ENCODE data around the gene RNASEL.

RNASEL gene

DNA sequence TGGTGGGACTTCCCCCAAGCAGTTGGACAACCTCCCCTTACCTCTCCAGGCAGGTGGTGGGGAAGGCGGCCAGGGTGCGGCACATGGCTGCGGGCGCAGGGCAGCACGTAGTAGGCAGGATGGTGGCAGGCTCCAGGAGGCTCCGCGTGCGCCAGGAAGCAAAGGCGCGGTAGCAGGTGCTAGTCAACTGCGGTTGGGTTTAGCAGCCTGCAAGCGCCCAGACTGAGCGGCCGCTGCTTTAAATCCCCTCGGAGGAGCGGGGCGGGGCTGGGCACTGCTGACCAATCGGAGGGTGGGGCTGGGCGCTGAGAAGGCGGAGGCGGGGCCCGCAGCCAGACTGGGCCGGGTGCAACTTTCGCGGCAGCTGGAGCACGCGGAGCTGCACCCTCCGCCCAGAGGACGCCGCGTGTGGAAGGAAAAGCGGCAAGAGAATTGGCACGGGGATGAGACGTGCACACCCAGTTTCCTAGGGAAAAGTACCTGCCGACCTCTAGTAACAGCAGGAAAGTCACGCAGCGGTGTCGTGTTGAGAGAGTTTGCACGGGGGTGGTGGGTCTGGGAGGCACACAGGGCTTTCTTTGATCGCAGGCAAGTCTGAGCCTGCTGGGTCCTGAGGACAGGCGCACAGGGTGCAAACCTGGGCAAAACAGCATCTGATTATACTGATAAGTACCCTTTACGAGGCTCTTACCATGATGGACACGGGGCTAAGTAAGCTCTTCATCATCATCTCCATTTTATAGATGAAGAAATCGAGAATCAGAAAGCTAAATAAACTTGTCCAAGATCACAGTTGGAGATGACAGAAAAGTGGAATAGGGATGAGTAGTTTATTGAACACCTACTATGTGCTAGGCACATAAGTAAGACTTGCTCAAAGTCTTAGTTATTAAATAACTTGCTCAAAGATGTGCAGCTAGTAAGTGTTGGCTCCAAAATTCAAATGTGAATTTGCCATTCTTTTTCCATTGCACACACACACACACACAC is 15.4 kb upstream of the RNASEL start, which contains the start of gene RGS16 (continued):
- TF ChIP-seq, protein P1, sequence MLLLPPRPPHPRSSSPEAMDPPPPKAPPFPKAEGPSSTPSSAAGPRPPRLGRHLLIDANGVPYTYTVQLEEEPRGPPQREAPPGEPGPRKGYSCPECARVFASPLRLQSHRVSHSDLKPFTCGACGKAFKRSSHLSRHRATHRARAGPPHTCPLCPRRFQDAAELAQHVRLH (tag by site-specific recombination; IDR thresholded peaks at IDR 0.05) = peak; percentile 73; the same call in 1 of the 2 replicates
- TF ChIP-seq ZNF155 (tag by site-specific recombination; IDR thresholded peaks at IDR 0.05) (no peak), ZNF48 (tag by site-specific recombination; IDR thresholded peaks at IDR 0.05) (no peak), ZNF600 (tag by site-specific recombination; IDR thresholded peaks at IDR 0.05) (peak; percentile 91), PRDM1 (tag by site-specific recombination; IDR thresholded peaks at IDR 0.05) (peak; percentile 93), ZNF274 (IDR thresholded peaks at IDR 0.05; ENCODE audit: low read length) (no peak), ZNF274 (tag by site-specific recombination; IDR thresholded peaks at IDR 0.05; ENCODE audit: borderline replicate concordance) (no peak), ZNF266 (tag by site-specific recombination; IDR thresholded peaks at IDR 0.05; ENCODE audit: low read depth) (no peak), OSR2 (tag by site-specific recombination; IDR thresholded peaks at IDR 0.05) (peak; percentile 79), ZNF629 (tag by site-specific recombination; IDR thresholded peaks at IDR 0.05) (no peak; the same call in 1 of the 2 replicates), YY2 (tag by site-specific recombination; IDR thresholded peaks at IDR 0.05) (no peak), ZNF311 (tag by site-specific recombination; IDR thresholded peaks at IDR 0.05; ENCODE audit: borderline replicate concordance) (no peak), ZNF350 (tag by site-specific recombination; IDR thresholded peaks at IDR 0.05) (no peak), ZNF670 (tag by site-specific recombination; IDR thresholded peaks at IDR 0.05; ENCODE audit: low read depth) (no peak), ZSCAN23 (tag by site-specific recombination; IDR thresholded peaks at IDR 0.05) (no peak; the same call in 1 of the 2 replicates), FEZF1 (tag by site-specific recombination; IDR thresholded peaks at IDR 0.05) (peak; percentile 78), ZNF416 (tag by site-specific recombination; IDR thresholded peaks at IDR 0.05) (no peak), ZFP41 (tag by site-specific recombination; IDR thresholded peaks at IDR 0.05; ENCODE audit: borderline replicate concordance) (no peak), ZNF626 (tag by site-specific recombination; IDR thresholded peaks at IDR 0.05) (no peak), EGR2 (tag by site-specific recombination; IDR thresholded peaks at IDR 0.05; ENCODE audit: low read depth) (peak; percentile 34; the same call in 1 of the 2 replicates), IKZF3 (tag by site-specific recombination; IDR thresholded peaks at IDR 0.05) (peak; percentile 89), ZNF157 (tag by site-specific recombination; IDR thresholded peaks at IDR 0.05) (no peak), ZNF555 (tag by site-specific recombination; conservative IDR thresholded peaks at IDR 0.05) (no peak)
- TF ChIP-seq, protein P2, sequence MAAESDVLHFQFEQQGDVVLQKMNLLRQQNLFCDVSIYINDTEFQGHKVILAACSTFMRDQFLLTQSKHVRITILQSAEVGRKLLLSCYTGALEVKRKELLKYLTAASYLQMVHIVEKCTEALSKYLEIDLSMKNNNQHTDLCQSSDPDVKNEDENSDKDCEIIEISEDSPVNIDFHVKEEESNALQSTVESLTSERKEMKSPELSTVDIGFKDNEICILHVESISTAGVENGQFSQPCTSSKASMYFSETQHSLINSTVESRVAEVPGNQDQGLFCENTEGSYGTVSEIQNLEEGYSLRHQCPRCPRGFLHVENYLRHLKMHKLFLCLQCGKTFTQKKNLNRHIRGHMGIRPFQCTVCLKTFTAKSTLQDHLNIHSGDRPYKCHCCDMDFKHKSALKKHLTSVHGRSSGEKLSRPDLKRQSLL (tag by site-specific recombination; IDR thresholded peaks at IDR 0.05) = peak; percentile 77
- TF ChIP-seq, protein P3, sequence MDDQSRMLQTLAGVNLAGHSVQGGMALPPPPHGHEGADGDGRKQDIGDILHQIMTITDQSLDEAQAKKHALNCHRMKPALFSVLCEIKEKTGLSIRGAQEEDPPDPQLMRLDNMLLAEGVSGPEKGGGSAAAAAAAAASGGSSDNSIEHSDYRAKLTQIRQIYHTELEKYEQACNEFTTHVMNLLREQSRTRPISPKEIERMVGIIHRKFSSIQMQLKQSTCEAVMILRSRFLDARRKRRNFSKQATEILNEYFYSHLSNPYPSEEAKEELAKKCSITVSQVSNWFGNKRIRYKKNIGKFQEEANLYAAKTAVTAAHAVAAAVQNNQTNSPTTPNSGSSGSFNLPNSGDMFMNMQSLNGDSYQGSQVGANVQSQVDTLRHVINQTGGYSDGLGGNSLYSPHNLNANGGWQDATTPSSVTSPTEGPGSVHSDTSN (CRISPR knock-in tag; IDR thresholded peaks at IDR 0.05) = no peak
- TF ChIP-seq, protein P4, sequence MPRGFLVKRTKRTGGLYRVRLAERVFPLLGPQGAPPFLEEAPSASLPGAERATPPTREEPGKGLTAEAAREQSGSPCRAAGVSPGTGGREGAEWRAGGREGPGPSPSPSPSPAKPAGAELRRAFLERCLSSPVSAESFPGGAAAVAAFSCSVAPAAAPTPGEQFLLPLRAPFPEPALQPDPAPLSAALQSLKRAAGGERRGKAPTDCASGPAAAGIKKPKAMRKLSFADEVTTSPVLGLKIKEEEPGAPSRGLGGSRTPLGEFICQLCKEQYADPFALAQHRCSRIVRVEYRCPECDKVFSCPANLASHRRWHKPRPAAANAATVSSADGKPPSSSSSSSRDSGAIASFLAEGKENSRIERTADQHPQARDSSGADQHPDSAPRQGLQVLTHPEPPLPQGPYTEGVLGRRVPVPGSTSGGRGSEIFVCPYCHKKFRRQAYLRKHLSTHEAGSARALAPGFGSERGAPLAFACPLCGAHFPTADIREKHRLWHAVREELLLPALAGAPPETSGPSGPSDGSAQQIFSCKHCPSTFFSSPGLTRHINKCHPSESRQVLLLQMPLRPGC (tag by site-specific recombination; IDR thresholded peaks at IDR 0.05) = no peak
- TF ChIP-seq, protein P5, sequence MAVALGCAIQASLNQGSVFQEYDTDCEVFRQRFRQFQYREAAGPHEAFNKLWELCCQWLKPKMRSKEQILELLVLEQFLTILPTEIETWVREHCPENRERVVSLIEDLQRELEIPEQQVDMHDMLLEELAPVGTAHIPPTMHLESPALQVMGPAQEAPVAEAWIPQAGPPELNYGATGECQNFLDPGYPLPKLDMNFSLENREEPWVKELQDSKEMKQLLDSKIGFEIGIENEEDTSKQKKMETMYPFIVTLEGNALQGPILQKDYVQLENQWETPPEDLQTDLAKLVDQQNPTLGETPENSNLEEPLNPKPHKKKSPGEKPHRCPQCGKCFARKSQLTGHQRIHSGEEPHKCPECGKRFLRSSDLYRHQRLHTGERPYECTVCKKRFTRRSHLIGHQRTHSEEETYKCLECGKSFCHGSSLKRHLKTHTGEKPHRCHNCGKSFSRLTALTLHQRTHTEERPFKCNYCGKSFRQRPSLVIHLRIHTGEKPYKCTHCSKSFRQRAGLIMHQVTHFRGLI (tag by site-specific recombination; IDR thresholded peaks at IDR 0.05) = peak; percentile 54
- TF ChIP-seq, protein P6, sequence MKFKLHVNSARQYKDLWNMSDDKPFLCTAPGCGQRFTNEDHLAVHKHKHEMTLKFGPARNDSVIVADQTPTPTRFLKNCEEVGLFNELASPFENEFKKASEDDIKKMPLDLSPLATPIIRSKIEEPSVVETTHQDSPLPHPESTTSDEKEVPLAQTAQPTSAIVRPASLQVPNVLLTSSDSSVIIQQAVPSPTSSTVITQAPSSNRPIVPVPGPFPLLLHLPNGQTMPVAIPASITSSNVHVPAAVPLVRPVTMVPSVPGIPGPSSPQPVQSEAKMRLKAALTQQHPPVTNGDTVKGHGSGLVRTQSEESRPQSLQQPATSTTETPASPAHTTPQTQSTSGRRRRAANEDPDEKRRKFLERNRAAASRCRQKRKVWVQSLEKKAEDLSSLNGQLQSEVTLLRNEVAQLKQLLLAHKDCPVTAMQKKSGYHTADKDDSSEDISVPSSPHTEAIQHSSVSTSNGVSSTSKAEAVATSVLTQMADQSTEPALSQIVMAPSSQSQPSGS (tag by site-specific recombination; IDR thresholded peaks at IDR 0.05; ENCODE audit: low read depth) = no peak
- TF ChIP-seq, protein P7, sequence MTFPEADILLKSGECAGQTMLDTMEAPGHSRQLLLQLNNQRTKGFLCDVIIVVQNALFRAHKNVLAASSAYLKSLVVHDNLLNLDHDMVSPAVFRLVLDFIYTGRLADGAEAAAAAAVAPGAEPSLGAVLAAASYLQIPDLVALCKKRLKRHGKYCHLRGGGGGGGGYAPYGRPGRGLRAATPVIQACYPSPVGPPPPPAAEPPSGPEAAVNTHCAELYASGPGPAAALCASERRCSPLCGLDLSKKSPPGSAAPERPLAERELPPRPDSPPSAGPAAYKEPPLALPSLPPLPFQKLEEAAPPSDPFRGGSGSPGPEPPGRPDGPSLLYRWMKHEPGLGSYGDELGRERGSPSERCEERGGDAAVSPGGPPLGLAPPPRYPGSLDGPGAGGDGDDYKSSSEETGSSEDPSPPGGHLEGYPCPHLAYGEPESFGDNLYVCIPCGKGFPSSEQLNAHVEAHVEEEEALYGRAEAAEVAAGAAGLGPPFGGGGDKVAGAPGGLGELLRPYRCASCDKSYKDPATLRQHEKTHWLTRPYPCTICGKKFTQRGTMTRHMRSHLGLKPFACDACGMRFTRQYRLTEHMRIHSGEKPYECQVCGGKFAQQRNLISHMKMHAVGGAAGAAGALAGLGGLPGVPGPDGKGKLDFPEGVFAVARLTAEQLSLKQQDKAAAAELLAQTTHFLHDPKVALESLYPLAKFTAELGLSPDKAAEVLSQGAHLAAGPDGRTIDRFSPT (tag by site-specific recombination; IDR thresholded peaks at IDR 0.05) = no peak

Measured in HEK293 (cell line).